Fibroblast of the aortic adventitia (primary cell): ENCODE results near the gene NOL4L. TPM values are rescaled to one million over a fixed set of nuclear protein-coding genes. Genes with fewer than 3 reads are reported as not detected.
"Not testable (repeated sequence)": the region's sequence is repeated elsewhere in the genome, so short reads cannot be mapped to it uniquely, and the experiment has no call there.

Experiments
- DNase-seq: peaks from one replicate; pipeline ENCODE4 v3.0.0-alpha.2; 2010; ENCODE audit warnings: low read depth
- H3K4me3 ChIP-seq: 2 replicates; pipeline ENCODE4 v1.5.1; 2011; ENCODE audit warnings: low read depth, mild to moderate bottlenecking, control low read depth, low read length, moderate library complexity
- total RNA-seq: library from RNA; depleted of rRNA; stranded (reverse); fragments of >200 nt; gene quantifications from 2 replicates; pipeline ENCODE4 v1.2.3, GENCODE V29; 2012; ENCODE audit warnings: low replicate concordance
- TF ChIP-seq, protein P1 (sequence below): IDR thresholded peaks from 2 replicates; pipeline ENCODE4 v1.5.1; 2011; ENCODE audit warnings: mild to moderate bottlenecking, low read length, control low read depth, inconsistent platforms; ENCODE audit not compliant: insufficient read depth

Gene NOL4L
- total RNA-seq, 1 donor = 4.5 TPM

DNA sequence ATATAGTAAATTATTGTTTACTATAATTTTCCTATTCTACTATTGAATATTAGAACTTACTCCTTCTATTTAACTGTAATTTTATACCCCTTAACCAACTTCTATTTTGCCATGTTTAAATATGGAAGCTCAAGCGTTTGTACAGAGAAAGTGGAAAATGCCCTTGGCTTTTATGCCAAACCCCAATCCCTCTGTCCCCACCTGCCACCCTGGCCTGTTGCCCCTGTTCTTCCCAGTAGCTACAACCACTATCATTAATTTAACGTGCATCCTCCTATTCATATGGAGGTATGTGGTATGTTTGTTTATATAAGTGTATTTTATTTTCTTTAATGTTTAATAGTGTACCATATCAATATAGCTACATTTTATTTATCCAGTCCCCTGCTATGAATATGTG, 168.9 kb downstream of the NOL4L start:
- no peak for DNase-seq
- TF ChIP-seq, protein P1, sequence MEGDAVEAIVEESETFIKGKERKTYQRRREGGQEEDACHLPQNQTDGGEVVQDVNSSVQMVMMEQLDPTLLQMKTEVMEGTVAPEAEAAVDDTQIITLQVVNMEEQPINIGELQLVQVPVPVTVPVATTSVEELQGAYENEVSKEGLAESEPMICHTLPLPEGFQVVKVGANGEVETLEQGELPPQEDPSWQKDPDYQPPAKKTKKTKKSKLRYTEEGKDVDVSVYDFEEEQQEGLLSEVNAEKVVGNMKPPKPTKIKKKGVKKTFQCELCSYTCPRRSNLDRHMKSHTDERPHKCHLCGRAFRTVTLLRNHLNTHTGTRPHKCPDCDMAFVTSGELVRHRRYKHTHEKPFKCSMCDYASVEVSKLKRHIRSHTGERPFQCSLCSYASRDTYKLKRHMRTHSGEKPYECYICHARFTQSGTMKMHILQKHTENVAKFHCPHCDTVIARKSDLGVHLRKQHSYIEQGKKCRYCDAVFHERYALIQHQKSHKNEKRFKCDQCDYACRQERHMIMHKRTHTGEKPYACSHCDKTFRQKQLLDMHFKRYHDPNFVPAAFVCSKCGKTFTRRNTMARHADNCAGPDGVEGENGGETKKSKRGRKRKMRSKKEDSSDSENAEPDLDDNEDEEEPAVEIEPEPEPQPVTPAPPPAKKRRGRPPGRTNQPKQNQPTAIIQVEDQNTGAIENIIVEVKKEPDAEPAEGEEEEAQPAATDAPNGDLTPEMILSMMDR = no peak
- H3K4me3 ChIP-seq = no peak overlapping the region

DNA sequence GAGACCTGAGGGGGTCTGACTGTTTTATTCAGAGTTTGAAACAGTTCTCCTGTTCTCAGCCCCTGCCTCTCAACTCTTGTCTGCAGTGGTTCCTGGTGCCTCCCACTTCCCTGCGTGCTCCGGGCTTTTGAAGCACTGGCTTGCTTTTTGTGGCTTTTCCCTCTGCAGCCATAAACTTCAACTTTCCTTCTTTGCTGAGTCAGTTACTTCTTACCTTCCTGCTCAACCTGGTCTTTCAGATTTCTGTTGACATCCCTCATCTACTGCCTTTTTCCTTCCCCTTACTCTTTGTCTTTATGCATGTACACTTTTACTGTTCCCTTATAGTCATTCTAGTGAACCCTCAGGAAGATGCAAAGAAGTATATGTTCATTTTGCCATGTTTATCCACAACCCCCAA, 169.6 kb downstream of the NOL4L start:
- DNase-seq = no peak

GRCh38 chr20:32411955-32412706, 173.0 kb downstream of the NOL4L start:
- H3K4me3 ChIP-seq = no peak overlapping the region
- TF ChIP-seq, protein P1 = no peak
- DNase-seq = no peak

More for the DNA sequence above, 169.6 kb downstream of the NOL4L start:
- TF ChIP-seq, protein P1 = no peak
- H3K4me3 ChIP-seq = no peak overlapping the region

DNA sequence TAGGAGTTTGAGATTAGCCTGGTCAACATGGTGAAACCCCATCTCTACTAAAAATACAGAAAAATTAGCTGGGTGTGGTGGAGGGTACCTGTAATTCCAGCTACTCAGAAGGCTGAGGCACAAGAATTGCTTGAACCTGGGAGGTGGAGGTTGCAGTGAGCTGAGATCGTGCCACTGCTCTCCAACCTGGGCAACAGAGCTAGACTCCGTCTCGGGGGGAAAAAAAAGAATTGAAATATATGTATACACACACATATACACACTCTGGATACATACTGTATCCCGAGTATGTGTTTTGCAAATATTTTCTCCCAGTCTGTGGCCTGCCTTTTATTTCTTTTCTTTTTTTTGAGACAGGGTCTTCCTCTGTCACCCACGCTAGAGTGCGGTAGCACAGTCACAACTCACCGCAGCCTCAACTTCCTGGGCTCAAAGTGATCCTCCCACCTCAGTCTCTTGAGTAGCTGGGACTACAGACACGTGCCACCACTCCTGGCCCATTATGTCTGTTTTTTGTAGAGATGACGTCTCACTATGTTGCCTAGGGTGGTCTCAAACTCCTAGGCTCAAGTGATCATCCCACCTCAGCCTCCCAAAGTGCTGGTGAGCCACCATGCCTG, 177.9 kb downstream of the NOL4L start:
- DNase-seq, H3K4me3 ChIP-seq: not testable (repeated sequence)

DNA sequence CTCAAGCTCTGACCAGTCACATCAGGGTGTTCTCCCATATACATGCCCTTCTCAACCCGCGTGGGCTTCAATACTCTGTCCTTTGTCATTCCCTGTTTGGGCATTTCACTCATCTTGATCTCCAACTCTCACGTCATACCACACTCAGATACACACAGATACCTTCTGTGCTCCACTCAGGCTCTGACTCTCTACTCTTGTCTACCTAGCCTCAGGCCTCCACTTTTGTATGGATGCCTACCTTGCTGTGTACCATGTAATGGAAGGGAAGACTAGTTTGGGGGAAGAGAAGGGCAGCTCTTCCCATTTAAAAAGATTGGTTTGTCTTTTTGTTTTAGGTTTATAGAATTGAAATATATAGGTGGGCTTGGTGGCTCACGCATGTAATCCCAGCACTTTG, 178.4 kb downstream of the NOL4L start:
- no peak overlapping the region for H3K4me3 ChIP-seq
- DNase-seq = no peak
- TF ChIP-seq, protein P1 = no peak

DNA sequence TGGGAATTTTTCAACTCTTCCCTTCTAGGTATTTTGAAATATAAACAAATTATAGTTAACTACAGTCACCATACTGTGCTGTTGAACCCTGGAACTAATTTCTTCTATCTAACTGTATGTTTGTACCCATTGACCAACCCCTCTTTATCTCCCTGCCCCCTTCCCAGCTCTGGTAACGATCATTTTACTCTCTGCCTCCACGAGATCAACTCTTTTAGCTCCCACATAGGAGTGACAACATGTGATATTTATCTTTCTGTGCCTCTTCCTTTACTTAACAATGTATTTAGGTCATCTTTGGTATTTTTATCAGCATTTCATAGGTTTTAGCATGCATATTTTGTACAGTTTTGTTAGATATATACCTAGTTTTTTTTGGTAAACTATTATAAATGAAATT, 181.1 kb downstream of the NOL4L start:
- TF ChIP-seq, protein P1 = no peak
- no peak for DNase-seq
- no peak overlapping the region for H3K4me3 ChIP-seq

GRCh38 chr20:32400476-32400875, 184.7 kb downstream of the NOL4L start:
- TF ChIP-seq, protein P1 = no peak
- no peak overlapping the region for H3K4me3 ChIP-seq
- DNase-seq = no peak
